Endothelial cell of umbilical vein (primary cell): ENCODE data around the gene LRRC41.

Experiments used
- CTCF ChIP-seq, 2 donors: IDR thresholded peaks; 1 replicate in 1 of 2; 2 replicates in 1 of 2; pipeline ENCODE4 v1.5.1; 2011; ENCODE audit warnings: low read length in 2 of 2, mild to moderate bottlenecking in 2 of 2, moderate library complexity in 2 of 2, control low read depth in 1 of 2, inconsistent platforms in 1 of 2, low read depth in 1 of 2; ENCODE audit not compliant: insufficient read depth in 1 of 2; ENCODE audit errors: extremely low read depth in 1 of 2
- EZH2 ChIP-seq: IDR thresholded peaks from 2 replicates; pipeline ENCODE4 v1.6.1; 2012; ENCODE audit warnings: borderline replicate concordance, low read depth, mild to moderate bottlenecking, moderate library complexity, low read length, inconsistent platforms; ENCODE audit not compliant: severe bottlenecking
- FOS ChIP-seq: IDR thresholded peaks from 2 replicates; pipeline ENCODE4 v1.6.1; 2011; ENCODE audit warnings: mild to moderate bottlenecking, low read length, moderate library complexity, borderline replicate concordance; ENCODE audit not compliant: insufficient read depth
- GATA2 ChIP-seq: IDR thresholded peaks from 2 replicates; pipeline ENCODE4 v1.7.0; 2011; ENCODE audit warnings: low read depth, mild to moderate bottlenecking, moderate library complexity, mixed read lengths, low read length; ENCODE audit not compliant: insufficient read length, insufficient read depth
- JUN ChIP-seq: IDR thresholded peaks from 2 replicates; pipeline ENCODE4 v1.6.1; 2011; ENCODE audit warnings: borderline replicate concordance, low read depth; ENCODE audit not compliant: insufficient read length, insufficient read depth
- MAX ChIP-seq: IDR thresholded peaks from 2 replicates; pipeline ENCODE4 v1.6.1; 2011; ENCODE audit not compliant: insufficient read depth, insufficient read length
- MYC ChIP-seq: IDR thresholded peaks from one replicate; pipeline ENCODE4 v1.6.1; 2011; ENCODE audit warnings: mild to moderate bottlenecking, low read depth, low read length
- POLR2A ChIP-seq: IDR thresholded peaks from 2 replicates; pipeline ENCODE4 v1.6.1; 2012; ENCODE audit warnings: low read depth, mild to moderate bottlenecking, control low read depth, low read length
- POLR2AphosphoS5 ChIP-seq: IDR thresholded peaks from 2 replicates; pipeline ENCODE4 v1.6.1; 2012; ENCODE audit warnings: low read depth, mild to moderate bottlenecking, control low read depth, low read length, moderate library complexity; ENCODE audit not compliant: insufficient read depth

- TF ChIP-seq POLR2A (no peak), FOS (no peak), POLR2AphosphoS5 (no peak), CTCF (IDR thresholded peaks at IDR 0.05; ENCODE audit: extremely low read depth in 1 of 2, insufficient read depth in 1 of 2, low read depth in 1 of 2, low read length in 2 of 2) (no peak), MAX (no peak), EZH2 (no peak), JUN (no peak), GATA2 (no peak), MYC (no peak)
Observed at GRCh38 chr1:46302641-46303037, 777 bp downstream of the LRRC41 start.
